ENCODE measurements around the gene MED13L. TPM values are rescaled to one million over a fixed set of nuclear protein-coding genes. Genes with fewer than 3 reads are reported as not detected.

MED13L gene
- total RNA-seq, 4 donors from 2014 or later: 173 to 222 (median 192) TPM

GRCh38 chr12:115964214-115964613 is 313.3 kb downstream of the MED13L start:
- Histone ChIP-seq H3K36me3 (peaks cover 10 to 96% of the 10 kb centered on the region in 2 donors), H3K4me1 (no peaks in the 10 kb centered on the region), H3K9me3 (no peaks in the 10 kb centered on the region), H3K27ac (no peak overlapping the region), H3K27me3 (no peaks in the 10 kb centered on the region), H3K4me3 (no peak overlapping the region)
- TF ChIP-seq EP300 (IDR thresholded peaks at IDR 0.05): no peak
- ATAC-seq: no peak

DNA sequence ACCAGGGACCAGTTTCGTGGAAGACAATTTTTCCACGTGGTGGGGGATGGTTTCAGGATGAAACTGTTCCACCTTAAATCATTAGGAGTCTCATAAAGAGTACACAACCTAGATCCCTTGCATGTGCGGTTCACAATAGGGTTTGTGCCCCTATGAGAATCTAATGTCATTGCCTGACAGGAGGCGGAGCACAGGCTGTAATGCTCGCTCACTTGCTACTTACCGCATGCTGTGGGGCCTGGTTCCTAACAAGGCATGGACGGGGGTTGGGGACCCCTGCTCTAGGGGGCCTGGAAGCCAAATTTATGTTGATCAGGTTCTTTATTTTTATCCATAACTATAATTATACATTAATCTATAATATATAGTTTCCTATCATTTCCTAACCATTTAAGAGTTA is 315.3 kb downstream of the MED13L start:
- Histone ChIP-seq H3K36me3 (peaks cover 10 to 89% of the 10 kb centered on the region in 2 donors), H3K27ac (no peak overlapping the region)
- 85 to 96% methylated on average over 5 to 7 of the region's 7 CpGs for WGBS, 2 donors (ENCODE audit: low coverage in 1 of 2)

DNA sequence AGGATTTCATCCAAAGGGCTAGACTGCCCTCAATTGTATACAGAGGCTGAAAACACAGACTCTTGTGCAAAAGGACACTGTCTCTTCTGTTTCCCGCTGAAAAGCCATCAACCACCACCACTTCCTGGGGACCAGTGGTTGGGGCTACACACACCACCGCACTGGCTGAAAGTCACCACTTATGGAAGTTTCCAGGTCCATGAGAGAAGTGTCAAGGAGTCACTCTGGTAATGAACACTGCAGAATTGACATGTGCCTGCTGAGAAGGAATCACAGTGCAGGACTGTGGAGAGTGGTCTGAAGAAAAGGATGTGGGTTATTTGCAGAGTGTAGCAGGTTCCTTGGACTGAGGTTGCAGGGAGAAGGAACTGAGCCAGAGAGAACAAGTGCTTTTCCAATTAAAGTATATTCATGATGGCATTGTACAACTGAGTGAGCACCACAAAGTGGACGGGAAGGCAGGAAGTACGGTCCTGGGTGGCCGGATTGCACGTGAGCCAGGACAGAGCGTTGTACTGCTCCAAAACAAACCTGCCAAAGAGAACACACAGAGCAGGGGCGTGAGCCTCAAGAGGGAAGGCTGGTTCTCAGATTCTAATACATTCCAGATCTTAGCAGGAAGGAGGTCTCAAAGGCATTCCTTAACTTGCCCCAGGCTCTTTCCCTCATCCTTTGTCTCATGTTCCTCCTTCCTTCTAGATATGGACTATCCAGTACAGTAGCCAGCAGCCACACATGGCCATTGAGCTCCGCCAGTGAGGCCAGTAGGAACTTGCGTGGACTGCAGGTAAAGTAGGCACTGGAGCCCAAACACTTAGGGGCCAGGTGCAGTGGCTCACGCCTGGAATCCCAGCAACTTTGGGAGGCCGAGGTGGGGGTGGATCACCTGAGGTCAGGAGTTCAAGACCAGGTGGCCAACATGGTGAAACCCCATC is 316.4 kb downstream of the MED13L start:
- TF ChIP-seq POLR2A (IDR thresholded peaks at IDR 0.05): no peak
- TF ChIP-seq POLR2AphosphoS5 (IDR thresholded peaks at IDR 0.05): no peak
- no peak for TF ChIP-seq CTCF (IDR thresholded peaks at IDR 0.05)
- no peak for TF ChIP-seq EP300 (IDR thresholded peaks at IDR 0.05)
- H3K27ac ChIP-seq: no peak overlapping the region
- WGBS, 2 donors (ENCODE audit: low coverage in 1 of 2): 83 to 96% methylated on average over 6 to 9 of the region's 12 CpGs
- ATAC-seq: no peak
- no peaks in the 10 kb centered on the region for H3K4me1 ChIP-seq
- no peaks in the 10 kb centered on the region for H3K9me3 ChIP-seq
- no peaks in the 10 kb centered on the region for H3K27me3 ChIP-seq
- H3K36me3 ChIP-seq: peaks cover 10 to 86% of the 10 kb centered on the region in 2 donors
- H3K4me3 ChIP-seq: no peak overlapping the region

More for the DNA sequence above, 315.3 kb downstream of the MED13L start:
- Histone ChIP-seq H3K4me1 (no peaks in the 10 kb centered on the region), H3K27me3 (no peaks in the 10 kb centered on the region), H3K4me3 (no peak overlapping the region), H3K9me3 (no peaks in the 10 kb centered on the region)
- no peak for ATAC-seq
- TF ChIP-seq EP300 (IDR thresholded peaks at IDR 0.05): no peak
- no peak for TF ChIP-seq POLR2A (IDR thresholded peaks at IDR 0.05)
- TF ChIP-seq CTCF (IDR thresholded peaks at IDR 0.05): no peak
- no peak for TF ChIP-seq POLR2AphosphoS5 (IDR thresholded peaks at IDR 0.05)

- no peaks in the 10 kb centered on the region for H3K27me3 ChIP-seq
- no peak overlapping the region for H3K27ac ChIP-seq
- TF ChIP-seq POLR2A (IDR thresholded peaks at IDR 0.05) (no peak), EP300 (IDR thresholded peaks at IDR 0.05) (no peak), CTCF (IDR thresholded peaks at IDR 0.05) (no peak), POLR2AphosphoS5 (IDR thresholded peaks at IDR 0.05) (no peak)
- H3K36me3 ChIP-seq: peaks cover 8 to 53% of the 10 kb centered on the region in 2 donors
- no peak for ATAC-seq
- H3K4me3 ChIP-seq: no peak overlapping the region
- 77 to 83% methylated on average over 6 of the region's 6 CpGs for WGBS, 2 donors (ENCODE audit: low coverage in 1 of 2)
- H3K9me3 ChIP-seq: no peaks in the 10 kb centered on the region
- peaks cover 0 to 4% (median 0%) of the 10 kb centered on the region in 3 donors for H3K4me1 ChIP-seq
Observed at GRCh38 chr12:115957686-115958290, 319.7 kb downstream of the MED13L start.

DNA sequence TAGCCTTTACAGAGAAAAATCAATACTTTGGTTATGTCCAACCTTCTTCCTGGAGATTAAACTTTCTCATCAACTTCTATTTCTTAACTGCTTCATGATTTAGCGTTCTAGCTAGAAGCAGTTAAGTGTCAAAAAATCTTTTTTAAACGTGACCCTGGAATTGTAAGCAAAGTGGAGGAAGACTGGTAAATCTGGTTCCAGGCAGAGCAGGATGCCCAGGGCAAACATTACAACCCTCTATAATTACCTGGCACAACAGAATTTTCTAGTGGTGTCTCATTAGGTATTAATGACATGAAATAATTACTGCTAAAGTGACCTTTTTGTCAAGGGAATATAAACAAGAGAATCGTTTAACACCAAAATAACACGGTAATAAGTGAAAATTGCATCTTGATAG is 320.8 kb downstream of the MED13L start:
- Histone ChIP-seq H3K36me3 (peaks cover 2 to 41% of the 10 kb centered on the region in 2 donors), H3K4me3 (no peak overlapping the region), H3K9me3 (no peaks in the 10 kb centered on the region), H3K27me3 (no peaks in the 10 kb centered on the region), H3K27ac (no peak overlapping the region), H3K4me1 (peaks cover 0 to 4% (median 0%) of the 10 kb centered on the region in 3 donors)
- TF ChIP-seq POLR2A (IDR thresholded peaks at IDR 0.05) (no peak), POLR2AphosphoS5 (IDR thresholded peaks at IDR 0.05) (no peak), CTCF (IDR thresholded peaks at IDR 0.05) (no peak), EP300 (IDR thresholded peaks at IDR 0.05) (no peak)
- ATAC-seq: no peak
- 65 to 76% methylated on average over 4 of the region's 4 CpGs for WGBS, 2 donors (ENCODE audit: low coverage in 1 of 2)
